Stimulated activated memory B cell treated with anti-CD40 and anti-IgM and Interleukin-4, amounts not matched to agents 10 μg/mL and 1 μg/mL and 100 μg/mL, for 72 hours (primary cell): Measurements from ENCODE around the gene CACNA1C.

Experiments
- ATAC-seq: fragments of 150-1000 bp; cut with Tn5 transposase; 2 replicates; pipeline ENCODE4 v1.10.0; 2021
- H3K27ac Mint-ChIP-seq: one replicate; pipeline ENCODE4 v1.8.0; 2022; ENCODE audit warnings: mild to moderate bottlenecking, mixed read lengths
- H3K27me3 Mint-ChIP-seq: one replicate; pipeline ENCODE4 v1.8.0; 2022; ENCODE audit warnings: mixed read lengths
- H3K36me3 Mint-ChIP-seq: one replicate; pipeline ENCODE4 v1.8.0; 2022; ENCODE audit warnings: mixed read lengths
- H3K4me1 Mint-ChIP-seq: one replicate; pipeline ENCODE4 v1.8.0; 2022; ENCODE audit warnings: mixed read lengths
- H3K4me3 Mint-ChIP-seq: one replicate; pipeline ENCODE4 v1.8.0; 2022; ENCODE audit warnings: mild to moderate bottlenecking, moderate library complexity, mixed read lengths
- H3K9me3 Mint-ChIP-seq: one replicate; pipeline ENCODE4 v1.8.0; 2022; ENCODE audit warnings: mixed read lengths

Gene CACNA1C

DNA sequence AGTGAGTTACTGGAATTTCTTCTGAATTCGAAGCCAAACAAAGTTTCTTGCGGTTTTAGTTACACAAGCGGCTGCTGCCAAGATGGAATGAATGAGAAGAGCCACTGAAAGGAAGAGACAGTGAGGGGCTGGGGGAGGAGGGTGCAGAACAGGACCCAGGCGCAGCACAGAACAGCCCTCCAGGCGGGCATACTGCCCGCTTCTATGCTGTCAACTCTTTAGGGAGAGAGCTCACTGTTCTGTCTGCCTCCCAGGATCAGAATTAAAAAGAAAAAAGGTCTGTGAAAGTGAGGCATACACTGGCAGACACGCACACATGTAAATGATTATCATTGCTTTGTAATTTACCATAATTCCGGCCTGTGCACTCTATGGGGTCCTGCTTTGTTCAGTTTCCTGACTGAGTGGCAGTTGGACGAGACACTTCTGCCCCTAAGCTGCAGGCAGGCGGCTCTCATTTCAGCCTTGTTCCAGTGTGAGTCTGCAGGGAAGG lies 231.6 kb downstream of the CACNA1C start:
- peaks cover 11% of the 10 kb centered on the region for H3K4me1 Mint-ChIP-seq
- H3K36me3 Mint-ChIP-seq = no peaks in the 10 kb centered on the region
- ATAC-seq = peak; percentile 36
- H3K4me3 Mint-ChIP-seq = no peak overlapping the region
- H3K27me3 Mint-ChIP-seq = peaks cover 29% of the 10 kb centered on the region
- H3K27ac Mint-ChIP-seq = no peak overlapping the region
- peaks cover 6% of the 10 kb centered on the region for H3K9me3 Mint-ChIP-seq

DNA sequence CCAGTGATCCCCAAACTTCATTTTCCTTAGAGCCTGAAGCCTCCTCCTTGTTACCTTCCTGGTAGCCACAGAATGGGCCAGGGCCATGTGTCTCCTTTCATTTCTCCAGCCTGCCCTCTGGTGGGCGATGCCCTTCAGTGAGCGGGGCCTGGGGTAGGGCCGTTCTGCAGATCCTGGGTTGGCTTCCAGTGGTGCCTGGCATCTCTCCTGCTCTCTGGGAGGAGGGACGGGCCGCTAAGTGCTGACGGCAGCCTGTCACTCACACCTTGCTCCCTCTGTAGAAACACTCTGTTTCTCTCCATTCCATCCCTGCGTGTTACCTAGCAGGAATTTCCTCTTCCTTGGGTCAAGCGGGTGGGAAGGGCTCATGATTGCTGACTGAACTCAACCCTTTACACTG lies 232.1 kb downstream of the CACNA1C start:
- ATAC-seq = peak; percentile 73
- peaks cover 29% of the 10 kb centered on the region for H3K27me3 Mint-ChIP-seq
- H3K27ac Mint-ChIP-seq = no peak overlapping the region

DNA sequence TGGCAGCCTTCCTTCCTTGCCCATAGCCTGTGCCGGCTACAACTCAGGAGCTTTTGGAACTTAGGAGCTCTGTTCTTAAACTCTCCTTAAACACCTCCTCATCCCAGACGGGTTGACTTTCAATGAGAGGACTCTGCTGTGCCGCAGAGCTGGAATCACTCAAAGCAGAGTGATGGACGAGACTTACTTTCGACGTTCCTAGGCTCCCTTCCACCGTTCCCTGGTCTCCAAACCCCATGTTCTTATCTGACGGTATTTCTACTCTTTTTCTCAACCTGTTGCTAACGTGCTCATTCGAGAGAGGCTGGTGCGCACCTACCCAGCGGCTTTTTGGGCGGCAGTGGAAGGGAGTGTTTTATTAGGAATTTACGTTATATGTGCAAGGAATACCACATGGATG lies 232.7 kb downstream of the CACNA1C start:
- no peak overlapping the region for H3K27ac Mint-ChIP-seq
- H3K27me3 Mint-ChIP-seq = peaks cover 29% of the 10 kb centered on the region
- H3K4me3 Mint-ChIP-seq = no peak overlapping the region
- ATAC-seq = no peak
- H3K9me3 Mint-ChIP-seq = peaks cover 6% of the 10 kb centered on the region
- no peaks in the 10 kb centered on the region for H3K36me3 Mint-ChIP-seq
- peaks cover 11% of the 10 kb centered on the region for H3K4me1 Mint-ChIP-seq

More for the DNA sequence above, 232.1 kb downstream of the CACNA1C start:
- H3K4me3 Mint-ChIP-seq = no peak overlapping the region
- H3K4me1 Mint-ChIP-seq = peaks cover 11% of the 10 kb centered on the region
- peaks cover 6% of the 10 kb centered on the region for H3K9me3 Mint-ChIP-seq
- H3K36me3 Mint-ChIP-seq = no peaks in the 10 kb centered on the region

DNA sequence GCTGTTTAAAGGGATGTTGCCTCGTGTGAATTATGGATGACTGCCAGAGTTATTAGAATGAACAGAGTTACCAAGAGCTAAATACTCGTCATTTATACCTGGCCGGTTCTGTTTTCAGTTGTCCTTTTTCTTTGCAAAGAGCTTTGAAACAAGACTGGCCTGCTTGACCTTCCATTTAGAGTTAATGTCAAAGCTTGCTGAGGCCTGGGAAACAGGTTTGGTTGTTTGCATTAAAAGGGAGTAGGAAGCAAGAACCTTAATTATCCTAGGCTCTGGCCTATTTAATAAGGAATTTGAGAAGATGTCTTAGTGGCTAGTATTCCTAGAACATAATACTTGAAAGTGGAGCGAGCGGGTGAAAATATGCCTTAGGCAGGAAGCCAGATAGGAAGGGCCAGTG lies 233.3 kb downstream of the CACNA1C start:
- Mint-ChIP-seq H3K4me1 (peaks cover 11% of the 10 kb centered on the region), H3K9me3 (peaks cover 3% of the 10 kb centered on the region), H3K4me3 (no peak overlapping the region), H3K36me3 (no peaks in the 10 kb centered on the region), H3K27ac (no peak overlapping the region), H3K27me3 (peaks cover 29% of the 10 kb centered on the region)
- ATAC-seq = no peak

DNA sequence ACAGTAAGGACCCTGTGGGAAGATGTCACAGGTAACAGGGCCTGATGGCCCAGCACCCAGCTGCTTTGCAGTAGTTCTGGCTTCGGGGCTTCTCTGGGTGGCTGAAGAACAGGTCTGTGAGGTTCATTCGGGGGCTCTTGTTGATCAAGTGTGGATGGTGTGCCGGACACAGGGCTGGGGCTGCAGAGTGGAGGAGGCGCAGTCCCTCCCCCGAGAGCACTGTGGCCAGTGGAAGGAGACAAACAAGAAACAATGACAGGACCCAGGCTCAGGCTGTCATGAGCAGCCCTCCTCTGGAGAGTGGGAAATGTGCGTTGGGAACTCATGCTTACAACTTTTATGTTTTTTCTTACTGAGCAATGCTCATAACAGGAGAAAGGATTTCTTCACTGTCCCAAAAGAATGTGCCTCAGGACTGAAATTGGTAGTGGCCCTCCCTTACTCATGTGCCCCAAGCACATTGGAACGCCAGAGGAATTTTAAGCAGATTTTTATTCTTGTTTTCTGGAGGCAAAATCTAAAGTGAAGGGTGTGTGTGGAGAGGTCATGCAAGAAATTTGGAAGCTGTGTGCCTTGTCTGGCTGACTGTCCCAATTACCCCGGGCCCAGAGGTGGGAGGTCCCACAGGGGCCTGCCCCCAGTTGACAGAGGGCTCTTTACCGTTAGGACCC lies 233.8 kb downstream of the CACNA1C start:
- H3K27me3 Mint-ChIP-seq = peaks cover 29% of the 10 kb centered on the region
- ATAC-seq = no peak
- no peak overlapping the region for H3K4me3 Mint-ChIP-seq

DNA sequence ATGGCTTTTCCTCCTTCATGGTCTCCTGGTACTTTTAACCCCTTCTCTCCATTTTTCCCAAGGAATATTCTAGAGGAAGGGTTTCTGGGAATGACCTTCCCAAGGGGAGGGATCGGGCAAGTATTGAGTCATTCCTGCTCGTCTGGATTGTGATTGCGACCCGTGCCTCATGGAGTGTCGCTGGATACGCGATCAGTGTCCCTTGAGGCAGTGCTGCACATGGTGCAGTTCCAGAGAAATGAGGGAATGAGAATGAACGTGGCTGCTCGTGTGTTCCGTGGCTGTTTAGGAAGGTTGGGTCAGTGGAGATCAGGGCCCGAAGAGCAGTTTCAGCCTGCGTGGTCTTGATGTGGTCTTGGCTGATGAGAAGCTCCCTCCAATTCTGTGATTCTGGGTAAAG lies 234.4 kb downstream of the CACNA1C start:
- Mint-ChIP-seq H3K27ac (no peak overlapping the region), H3K27me3 (peaks cover 29% of the 10 kb centered on the region), H3K9me3 (no peaks in the 10 kb centered on the region), H3K4me3 (no peak overlapping the region), H3K4me1 (peaks cover 11% of the 10 kb centered on the region), H3K36me3 (no peaks in the 10 kb centered on the region)
- no peak for ATAC-seq

More for the DNA sequence above, 233.8 kb downstream of the CACNA1C start:
- no peak overlapping the region for H3K27ac Mint-ChIP-seq
- peaks cover 3% of the 10 kb centered on the region for H3K9me3 Mint-ChIP-seq
- peaks cover 11% of the 10 kb centered on the region for H3K4me1 Mint-ChIP-seq
- H3K36me3 Mint-ChIP-seq = no peaks in the 10 kb centered on the region

DNA sequence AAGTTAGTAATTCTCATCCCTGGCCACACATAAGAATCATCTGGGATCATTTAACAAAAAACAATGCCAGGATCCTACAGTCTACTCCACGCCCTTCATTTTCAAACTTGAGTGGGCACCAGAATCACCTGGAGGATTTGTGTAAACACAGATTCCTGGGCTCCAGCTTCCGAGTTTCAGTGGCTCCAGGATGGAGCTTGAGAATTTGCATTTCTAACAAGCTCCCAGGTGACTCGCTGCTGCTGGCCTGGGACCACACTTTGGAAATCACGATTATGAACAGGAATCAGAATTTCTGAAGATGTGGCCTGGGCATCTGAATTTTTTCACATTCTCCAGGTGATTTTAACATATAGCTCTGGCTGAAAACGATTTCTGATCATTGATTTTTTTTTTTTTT lies 234.8 kb downstream of the CACNA1C start:
- no peak for ATAC-seq
- Mint-ChIP-seq H3K4me3 (no peak overlapping the region), H3K4me1 (peaks cover 11% of the 10 kb centered on the region), H3K27me3 (peaks cover 29% of the 10 kb centered on the region), H3K27ac (no peak overlapping the region), H3K36me3 (no peaks in the 10 kb centered on the region), H3K9me3 (no peaks in the 10 kb centered on the region)

DNA sequence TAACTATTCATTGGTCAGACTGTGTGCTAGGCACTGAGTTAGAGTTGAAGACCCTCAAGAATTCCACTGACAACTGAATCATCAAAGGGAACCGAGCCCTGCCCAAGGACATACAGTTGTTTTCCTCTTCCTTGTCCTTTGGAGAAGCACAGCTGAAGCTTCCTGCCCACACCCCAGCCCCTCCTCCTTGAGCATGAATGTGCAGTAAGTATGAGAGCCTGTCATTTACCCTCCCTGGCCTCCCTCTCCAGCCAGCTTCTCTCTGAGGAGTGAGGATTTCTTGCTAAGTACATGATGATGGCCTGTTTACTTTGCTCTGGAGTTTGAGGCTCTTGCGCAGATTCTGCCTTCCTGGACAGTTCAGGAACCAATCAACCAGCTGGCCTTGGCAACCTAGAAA lies 235.2 kb downstream of the CACNA1C start:
- peaks cover 11% of the 10 kb centered on the region for H3K4me1 Mint-ChIP-seq
- H3K4me3 Mint-ChIP-seq = no peak overlapping the region
- H3K36me3 Mint-ChIP-seq = no peaks in the 10 kb centered on the region
- no peak for ATAC-seq
- peaks cover 29% of the 10 kb centered on the region for H3K27me3 Mint-ChIP-seq
- no peaks in the 10 kb centered on the region for H3K9me3 Mint-ChIP-seq
- H3K27ac Mint-ChIP-seq = no peak overlapping the region

DNA sequence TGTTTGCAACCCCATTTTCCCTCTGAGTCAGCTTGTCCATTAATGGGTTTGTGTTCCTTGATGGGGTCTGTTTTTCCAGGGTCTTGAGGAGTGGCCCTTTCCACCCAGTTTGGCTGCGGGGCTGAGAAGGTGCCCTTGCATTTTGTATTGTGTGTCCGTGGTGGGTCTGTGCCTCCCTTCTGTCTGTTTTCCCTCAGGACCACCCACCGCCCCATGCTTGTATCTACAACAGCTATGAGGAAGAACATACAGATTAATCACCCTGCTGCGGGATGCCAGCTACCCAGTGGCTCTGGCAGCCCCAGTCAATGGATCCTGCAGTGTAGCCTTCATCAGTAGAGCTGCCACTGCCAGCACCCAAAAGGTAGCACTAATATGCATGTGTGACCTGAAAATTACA lies 235.7 kb downstream of the CACNA1C start:
- Mint-ChIP-seq H3K36me3 (no peaks in the 10 kb centered on the region), H3K27ac (no peak overlapping the region), H3K27me3 (peaks cover 29% of the 10 kb centered on the region), H3K9me3 (no peaks in the 10 kb centered on the region), H3K4me1 (peaks cover 11% of the 10 kb centered on the region), H3K4me3 (no peak overlapping the region)
- ATAC-seq = no peak

DNA sequence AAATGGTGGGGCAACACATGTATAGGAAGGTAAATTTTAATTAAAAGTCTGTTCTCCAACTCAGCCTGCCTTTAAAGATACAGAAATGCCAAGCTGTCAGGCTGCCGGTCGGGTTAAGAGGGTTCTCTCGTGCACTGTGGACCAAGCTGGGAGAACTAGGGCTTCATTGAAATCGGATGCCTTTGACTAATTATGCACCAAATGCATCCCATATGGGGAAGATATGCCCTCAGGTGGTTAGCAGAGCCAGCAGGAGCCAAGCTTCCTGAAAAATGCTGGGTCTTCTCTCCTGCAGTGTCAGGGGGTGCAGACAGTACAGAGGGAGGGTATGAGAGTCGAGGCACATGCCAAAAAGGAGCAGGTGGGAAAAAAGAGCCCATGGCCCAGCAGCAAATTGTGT lies 236.1 kb downstream of the CACNA1C start:
- Mint-ChIP-seq H3K27me3 (peaks cover 28% of the 10 kb centered on the region), H3K4me3 (no peak overlapping the region), H3K27ac (no peak overlapping the region), H3K36me3 (no peaks in the 10 kb centered on the region), H3K9me3 (no peaks in the 10 kb centered on the region), H3K4me1 (peaks cover 10% of the 10 kb centered on the region)
- no peak for ATAC-seq

DNA sequence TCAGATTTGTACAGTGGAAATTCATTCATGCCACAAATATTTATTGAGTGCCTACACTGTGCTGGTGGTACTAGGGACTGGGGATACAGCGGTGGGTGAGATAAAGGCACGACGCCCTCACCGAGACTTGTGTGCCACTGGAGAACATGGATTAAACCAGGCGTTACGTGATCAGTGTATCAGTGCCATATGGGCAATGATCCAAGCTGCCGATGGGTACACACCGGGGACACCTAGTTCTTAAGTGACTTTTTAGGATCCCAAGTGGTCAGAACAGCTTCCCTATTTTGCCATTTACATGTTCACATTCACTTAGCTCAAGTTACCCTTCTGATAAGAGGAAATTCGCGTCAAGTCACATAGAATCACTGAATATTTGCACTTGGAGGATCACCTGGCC lies 236.7 kb downstream of the CACNA1C start:
- H3K4me3 Mint-ChIP-seq = no peak overlapping the region
- ATAC-seq = no peak
- H3K27ac Mint-ChIP-seq = no peak overlapping the region
- H3K9me3 Mint-ChIP-seq = no peaks in the 10 kb centered on the region
- H3K36me3 Mint-ChIP-seq = no peaks in the 10 kb centered on the region
- H3K4me1 Mint-ChIP-seq = peaks cover 5% of the 10 kb centered on the region
- H3K27me3 Mint-ChIP-seq = peaks cover 29% of the 10 kb centered on the region

DNA sequence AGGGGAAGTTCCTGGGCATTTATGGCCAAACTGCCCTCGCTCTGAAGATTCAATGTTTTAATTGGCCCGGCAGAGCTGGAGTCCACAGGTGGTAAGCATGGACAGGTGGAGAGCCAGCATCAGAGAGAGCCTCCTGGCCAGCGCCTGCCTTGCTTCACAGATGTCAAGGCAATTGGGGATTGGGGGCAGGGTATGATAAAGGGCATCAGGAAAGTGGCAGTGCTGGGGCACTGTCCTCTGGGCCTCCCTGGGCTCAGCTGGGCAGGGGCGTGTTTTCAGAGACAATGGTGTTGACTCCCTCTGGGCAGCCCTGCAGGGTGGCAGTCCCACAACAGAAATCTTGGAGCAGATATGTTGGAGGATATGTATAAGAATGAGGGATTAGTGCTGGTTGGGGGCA lies 237.3 kb downstream of the CACNA1C start:
- Mint-ChIP-seq H3K36me3 (no peaks in the 10 kb centered on the region), H3K9me3 (no peaks in the 10 kb centered on the region), H3K27me3 (peaks cover 32% of the 10 kb centered on the region), H3K27ac (no peak overlapping the region), H3K4me1 (peaks cover 4% of the 10 kb centered on the region), H3K4me3 (no peak overlapping the region)
- no peak for ATAC-seq

DNA sequence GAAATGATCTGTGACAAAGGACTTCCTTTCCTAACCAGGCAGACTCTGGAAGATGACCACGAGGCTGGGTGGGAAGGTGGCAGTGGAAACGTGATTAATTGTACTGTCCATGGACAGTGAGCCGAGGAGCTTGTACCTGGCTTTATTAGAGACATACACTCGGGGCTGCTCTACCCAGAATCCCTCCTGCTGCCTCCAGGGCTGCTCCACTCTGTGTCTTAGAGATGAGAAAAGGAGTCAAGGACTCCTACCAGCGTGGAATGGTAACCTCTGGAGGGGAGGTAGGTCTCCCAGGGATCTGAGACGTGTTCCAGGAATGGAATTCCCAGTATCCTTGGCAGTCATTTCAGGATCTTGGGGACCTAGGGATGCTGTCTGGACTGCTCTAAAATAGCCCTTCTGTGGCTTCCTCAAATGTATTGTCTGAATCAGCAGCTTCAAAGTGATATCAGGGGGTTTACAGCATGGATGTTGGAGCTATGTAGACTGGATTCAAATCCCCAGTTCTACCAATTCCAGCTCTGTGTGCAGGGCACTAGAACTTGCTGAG lies 237.8 kb downstream of the CACNA1C start:
- Mint-ChIP-seq H3K36me3 (no peaks in the 10 kb centered on the region), H3K9me3 (no peaks in the 10 kb centered on the region), H3K4me1 (peaks cover 6% of the 10 kb centered on the region), H3K27me3 (peaks cover 30% of the 10 kb centered on the region), H3K4me3 (no peak overlapping the region), H3K27ac (no peak overlapping the region)
- no peak for ATAC-seq

DNA sequence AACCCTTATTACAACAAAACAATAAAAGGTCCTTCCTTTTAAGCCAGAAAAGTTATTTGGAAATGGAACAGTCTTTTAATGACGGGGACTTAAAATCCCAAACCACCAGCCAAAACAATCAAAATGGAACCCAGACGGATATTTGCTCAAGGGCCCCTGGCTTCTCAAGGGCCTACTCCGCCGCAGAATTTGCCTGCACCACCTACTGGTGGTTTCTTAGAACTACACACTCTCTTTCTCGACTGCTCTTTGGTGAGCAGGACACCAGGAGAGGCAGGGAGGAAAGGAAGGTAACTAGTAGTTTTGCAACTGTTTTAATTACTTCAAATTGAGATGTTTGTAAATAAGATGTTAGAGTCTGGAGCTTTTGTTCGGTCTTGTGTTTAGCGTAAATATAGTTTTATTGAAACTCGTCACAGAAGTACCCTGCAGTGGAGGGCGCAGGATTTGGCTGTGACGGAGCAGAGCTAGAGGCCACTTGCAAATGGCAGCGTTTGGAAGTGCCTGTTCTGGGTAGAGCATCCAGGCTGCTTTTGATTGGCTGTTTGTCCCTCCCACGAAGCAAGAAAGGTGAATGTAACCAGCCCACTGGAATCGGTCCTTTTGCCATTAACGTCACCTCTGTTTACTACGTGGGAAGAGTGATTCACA lies 238.5 kb downstream of the CACNA1C start:
- H3K27me3 Mint-ChIP-seq = peaks cover 23% of the 10 kb centered on the region
- H3K4me1 Mint-ChIP-seq = peaks cover 6% of the 10 kb centered on the region
- ATAC-seq = peak; percentile 71
- H3K4me3 Mint-ChIP-seq = no peak overlapping the region
- no peaks in the 10 kb centered on the region for H3K36me3 Mint-ChIP-seq
- no peak overlapping the region for H3K27ac Mint-ChIP-seq
- no peaks in the 10 kb centered on the region for H3K9me3 Mint-ChIP-seq

DNA sequence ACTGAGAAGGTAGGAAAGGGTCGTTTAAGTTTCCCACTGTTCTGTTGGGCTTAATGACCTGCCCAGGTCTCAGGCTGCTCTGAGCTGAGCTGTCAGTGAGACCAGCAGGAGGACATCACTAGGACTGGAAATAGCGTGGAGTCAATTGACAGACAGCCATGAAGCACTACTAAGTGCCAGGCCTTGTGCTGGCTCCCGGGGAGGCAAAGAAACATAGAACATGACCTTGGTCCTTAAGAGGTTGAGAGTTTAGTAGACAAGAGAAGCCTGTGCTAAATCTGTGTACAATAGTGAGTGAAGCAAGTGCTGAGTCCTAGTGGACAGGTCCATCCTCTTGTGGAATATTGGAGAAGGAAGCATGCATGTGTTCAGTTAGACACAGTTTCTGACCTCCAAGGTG lies 239.2 kb downstream of the CACNA1C start:
- H3K4me1 Mint-ChIP-seq = peaks cover 6% of the 10 kb centered on the region
- H3K4me3 Mint-ChIP-seq = no peak overlapping the region
- H3K27ac Mint-ChIP-seq = no peak overlapping the region
- H3K9me3 Mint-ChIP-seq = no peaks in the 10 kb centered on the region
- H3K27me3 Mint-ChIP-seq = peaks cover 18% of the 10 kb centered on the region
- H3K36me3 Mint-ChIP-seq = no peaks in the 10 kb centered on the region
- ATAC-seq = no peak

DNA sequence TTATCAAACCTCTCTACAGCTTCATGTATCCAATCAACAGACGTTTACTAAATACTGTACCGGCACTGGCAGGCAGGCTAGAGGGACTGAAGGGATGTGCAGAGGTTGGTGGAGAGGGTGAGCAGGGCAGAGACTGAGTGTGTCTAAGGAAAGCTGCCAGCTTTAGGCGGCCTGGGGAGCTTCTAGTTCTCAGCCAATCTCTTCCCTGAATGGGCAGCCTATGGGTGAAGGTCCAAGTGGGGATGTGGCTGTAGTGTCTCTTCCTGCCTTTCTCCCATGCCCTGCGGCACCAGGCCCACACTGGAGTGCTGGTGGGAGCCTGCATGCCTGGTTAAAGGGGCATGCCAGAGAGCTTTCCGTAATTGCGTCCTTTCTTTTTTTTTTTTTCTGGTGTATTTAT lies 239.8 kb downstream of the CACNA1C start:
- ATAC-seq = no peak
- peaks cover 9% of the 10 kb centered on the region for H3K4me1 Mint-ChIP-seq
- no peak overlapping the region for H3K27ac Mint-ChIP-seq
- peaks cover 21% of the 10 kb centered on the region for H3K27me3 Mint-ChIP-seq
- H3K4me3 Mint-ChIP-seq = no peak overlapping the region
- H3K36me3 Mint-ChIP-seq = no peaks in the 10 kb centered on the region
- H3K9me3 Mint-ChIP-seq = no peaks in the 10 kb centered on the region
